ENCODE results near the gene FIGNL2. TPM values are rescaled to one million over a fixed set of nuclear protein-coding genes. Genes with fewer than 3 reads are reported as not detected.
"Not testable (repeated sequence)": the region's sequence is repeated elsewhere in the genome, so short reads cannot be mapped to it uniquely, and the experiment has no call there.

The FIGNL2 gene
- total RNA-seq, 1 donor = 0.81 TPM

DNA sequence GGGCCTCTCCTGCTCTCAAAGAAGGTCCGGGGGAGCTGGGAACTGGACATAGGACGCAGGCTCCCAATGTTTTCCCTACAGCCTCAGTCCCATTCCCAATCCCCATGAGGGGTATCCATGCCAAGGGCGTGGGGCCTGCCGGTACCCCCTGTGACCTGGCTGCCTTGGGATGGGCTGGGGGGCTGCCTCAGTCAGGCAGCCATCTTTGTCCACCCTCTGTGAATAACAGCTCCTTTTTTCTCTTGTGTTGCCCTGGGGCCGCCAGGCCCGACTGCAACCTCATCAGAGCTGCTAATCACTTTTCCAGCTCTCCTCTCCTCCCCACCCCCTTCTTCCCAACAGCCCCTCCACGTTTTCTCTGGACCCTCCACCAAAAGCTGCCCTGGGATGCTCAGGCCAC, 11.2 kb downstream of the FIGNL2 start:
- DNase-seq (ENCODE audit: low read depth in 2 of 3, low spot score in 2 of 3) = no peak

DNA sequence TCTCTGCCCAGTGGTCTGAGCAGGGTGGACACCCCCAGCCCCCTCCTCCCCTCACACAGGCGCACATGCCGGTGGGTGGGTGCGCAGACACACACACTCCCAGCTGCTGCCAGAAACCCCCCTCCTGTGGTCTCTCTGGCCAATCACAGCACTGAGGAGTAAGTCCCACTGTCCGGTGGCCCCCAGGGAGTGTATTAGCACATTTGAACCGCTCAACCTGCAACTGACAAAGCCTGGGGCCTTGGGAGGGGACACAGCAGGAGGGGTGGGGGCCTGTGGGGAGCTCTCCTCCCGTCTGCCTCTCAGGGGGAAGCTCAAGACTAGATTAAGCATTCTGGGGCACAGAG, 11.7 kb downstream of the FIGNL2 start:
- DNase-seq (ENCODE audit: low read depth in 2 of 3, low spot score in 2 of 3) = no peak

DNA sequence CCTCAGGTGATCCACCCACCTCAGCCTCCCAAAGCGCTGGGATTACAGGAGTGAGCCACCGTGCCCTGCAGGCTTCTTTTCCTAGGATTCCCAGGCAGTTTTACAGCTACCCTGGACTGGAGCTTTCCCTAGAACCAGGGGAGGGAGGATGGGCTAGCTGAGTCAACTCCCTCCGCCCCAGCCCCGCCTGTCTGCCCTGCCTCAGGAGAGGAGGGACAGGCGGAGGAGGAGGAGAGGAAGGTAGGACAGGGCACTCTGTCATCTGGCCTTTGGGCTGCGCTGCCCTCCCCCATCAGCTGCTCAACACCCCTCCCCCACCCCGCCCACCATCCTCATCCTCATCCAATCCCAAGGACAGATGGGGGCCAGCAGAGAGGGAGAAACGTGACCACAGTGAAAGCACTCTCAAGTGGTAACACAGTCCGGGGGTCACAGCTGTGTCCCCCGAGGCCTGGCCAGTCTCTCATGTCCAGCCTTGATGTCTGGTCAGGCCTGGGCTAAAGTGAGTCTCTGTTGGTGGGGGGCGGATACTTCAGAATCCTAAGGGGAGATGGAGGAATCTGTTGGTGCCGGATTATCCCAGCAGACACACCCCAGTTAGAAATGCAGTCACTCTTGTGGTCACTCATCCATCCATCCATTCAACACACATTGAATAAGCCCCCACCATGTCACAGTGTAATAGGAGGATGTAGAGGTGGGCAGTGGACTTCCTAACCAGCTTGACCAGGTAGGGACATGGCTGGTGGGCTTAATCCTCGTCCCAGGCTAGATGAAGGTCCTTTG, 12.3 kb downstream of the FIGNL2 start:
- no peak for DNase-seq (ENCODE audit: low read depth in 2 of 3, low spot score in 2 of 3)

DNA sequence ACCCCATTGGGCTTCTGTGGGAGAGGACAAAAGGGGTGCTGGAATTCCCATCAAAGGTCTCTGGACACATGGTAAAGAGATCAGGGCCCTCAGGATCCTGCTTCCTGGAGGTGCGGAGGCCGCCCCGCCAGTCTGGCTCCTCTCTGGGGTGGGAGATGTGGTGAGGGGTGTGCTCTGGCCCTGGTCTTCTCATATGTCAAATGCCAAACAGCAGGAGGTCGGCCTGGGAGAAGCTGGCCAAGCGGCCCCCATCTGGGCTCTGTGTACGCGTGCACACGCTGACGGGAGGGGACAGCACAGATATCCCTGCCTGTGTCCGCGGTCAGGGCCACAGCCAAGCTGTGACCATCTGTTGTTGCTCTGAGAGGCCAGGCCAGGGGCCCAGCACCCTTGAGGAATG, 14.1 kb downstream of the FIGNL2 start:
- DNase-seq (ENCODE audit: low read depth in 2 of 3, low spot score in 2 of 3) = no peak

DNA sequence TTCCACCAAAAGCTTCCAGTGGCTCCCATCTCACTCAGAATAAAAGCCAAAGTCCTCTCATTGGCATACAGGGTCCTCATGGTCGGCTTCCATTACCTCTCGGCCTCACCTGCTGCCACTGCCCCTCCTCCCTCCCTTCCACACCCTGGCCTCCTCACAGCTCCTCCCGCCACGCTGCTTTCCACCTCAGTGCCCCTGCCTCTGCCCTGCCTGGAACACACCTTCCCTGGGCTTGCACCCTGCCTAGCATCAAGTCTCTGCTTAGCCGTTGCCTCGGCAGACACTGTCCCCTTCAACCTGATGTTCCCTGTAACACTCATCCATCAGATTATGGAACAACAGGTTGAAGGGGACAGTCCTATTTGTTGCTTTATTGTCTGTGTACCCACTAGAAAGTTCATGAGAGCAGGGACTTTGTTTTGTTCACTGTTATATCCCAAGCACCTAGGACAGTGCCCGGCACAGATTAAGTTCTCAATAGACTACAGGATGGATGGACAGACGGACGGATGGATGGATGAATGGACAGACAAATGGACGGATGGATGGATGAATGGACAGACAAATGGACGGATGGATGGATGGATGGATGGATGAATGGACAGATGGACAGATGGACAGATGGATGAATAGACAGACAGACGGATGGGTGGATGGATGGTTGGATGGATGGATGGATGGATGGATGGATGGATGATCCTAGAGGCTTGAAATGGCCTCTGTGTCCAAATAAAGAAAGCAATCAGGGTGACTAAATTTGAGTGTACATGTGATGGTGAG, 14.9 kb downstream of the FIGNL2 start:
- no peak for DNase-seq (ENCODE audit: low read depth in 2 of 3, low spot score in 2 of 3)

DNA sequence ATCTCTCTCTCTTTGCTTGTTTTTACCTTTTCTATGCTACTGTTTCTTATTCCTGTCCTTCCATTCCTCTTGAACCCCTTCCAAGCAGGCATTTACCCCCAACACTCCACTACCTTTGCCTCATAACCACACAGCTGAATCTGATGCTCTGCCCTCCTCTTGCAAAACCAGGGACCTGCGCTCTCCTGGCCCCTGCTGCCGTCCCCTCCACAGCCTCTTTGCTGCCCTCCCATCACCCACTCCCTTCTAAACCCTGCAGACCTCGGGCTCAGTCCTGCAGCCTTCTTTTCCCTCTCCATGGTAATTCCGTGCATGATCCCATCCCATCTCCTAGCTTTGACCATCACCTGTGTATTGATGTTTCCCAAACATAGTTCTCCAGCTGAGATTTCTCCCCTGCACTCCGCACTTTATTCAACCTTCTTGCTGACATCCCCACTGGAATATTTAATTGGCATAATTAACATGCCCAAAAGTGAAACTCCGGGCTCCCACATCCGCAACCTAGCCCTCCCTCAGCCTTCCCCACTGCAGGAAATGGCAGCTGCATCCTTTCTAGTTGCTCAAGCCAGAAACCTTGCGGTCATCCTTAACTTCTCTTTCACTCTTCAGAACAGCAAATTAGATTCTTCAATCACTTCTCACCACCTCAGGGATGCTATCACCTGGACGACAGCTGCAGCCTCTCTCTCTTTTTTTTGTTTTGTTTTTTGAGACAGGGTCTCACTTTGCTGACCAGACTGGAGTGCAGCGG, 16.0 kb downstream of the FIGNL2 start:
- peak in 2 of 3 donors; percentile 76 to 91 for DNase-seq (ENCODE audit: low read depth in 2 of 3, low spot score in 2 of 3)

DNA sequence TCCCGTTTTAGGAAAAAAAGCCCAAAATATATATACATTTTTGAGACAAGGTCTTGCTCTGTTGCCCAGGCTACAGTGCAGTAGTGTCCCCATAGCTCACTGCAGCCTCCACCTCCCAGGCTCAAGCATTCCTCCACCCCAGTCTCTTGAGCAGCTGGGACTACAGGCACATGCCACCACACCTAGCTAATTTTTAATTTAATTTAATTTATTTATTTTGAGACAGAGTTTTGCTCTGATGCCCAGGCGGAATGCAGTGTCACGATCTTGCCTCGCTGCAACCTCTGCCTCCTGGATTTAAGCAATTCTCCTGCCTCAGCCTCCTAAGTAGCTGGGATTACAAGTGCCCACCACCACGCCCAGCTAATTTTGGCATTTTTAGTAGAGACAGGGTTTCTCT, 16.7 kb downstream of the FIGNL2 start:
- DNase-seq (ENCODE audit: low read depth in 2 of 3, low spot score in 2 of 3) = not testable (repeated sequence)

DNA sequence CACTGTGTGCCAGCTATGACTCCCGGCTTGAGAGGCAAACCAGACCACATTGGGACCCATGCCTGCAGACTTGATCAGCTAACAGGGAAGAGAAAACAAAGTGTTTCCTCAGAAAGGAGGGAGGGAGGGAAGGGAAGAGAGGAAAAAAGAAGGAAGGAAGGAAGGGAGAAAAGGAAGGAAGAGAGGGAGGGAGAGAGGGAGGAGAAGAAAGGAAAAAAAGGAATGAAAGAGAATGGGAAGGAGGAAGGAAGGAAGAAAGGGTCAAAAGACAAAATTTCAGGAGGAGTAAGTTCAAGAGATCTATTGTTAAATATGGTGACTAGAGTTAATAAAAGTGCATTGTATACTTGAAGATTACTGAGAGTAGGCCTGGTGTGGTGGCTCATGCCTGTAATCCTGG, 18.9 kb downstream of the FIGNL2 start:
- DNase-seq (ENCODE audit: low read depth in 2 of 3, low spot score in 2 of 3) = no peak

DNA sequence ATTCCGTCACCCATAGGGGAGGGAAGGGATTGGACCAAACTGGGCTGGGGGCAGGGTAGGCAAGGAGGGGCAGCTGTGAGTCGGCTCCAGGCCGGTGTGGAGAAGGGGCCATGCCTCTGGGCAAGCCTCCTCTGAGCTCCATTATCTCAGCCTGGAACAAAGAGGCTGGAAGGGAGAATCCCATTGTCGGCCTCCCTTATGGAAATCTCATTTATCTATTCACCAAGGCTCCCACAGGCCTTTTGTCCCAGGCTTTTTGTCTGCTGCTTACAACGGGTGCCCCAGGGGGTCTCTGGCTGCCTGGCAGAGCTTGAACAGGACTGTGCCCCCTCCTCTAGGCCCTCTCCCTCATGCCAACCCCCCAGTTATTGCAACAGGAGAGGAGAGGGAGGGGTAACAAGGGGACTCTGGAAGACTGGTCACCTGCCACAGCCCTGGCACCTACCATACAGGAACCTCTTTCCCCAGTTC, 19.5 kb downstream of the FIGNL2 start:
- DNase-seq (ENCODE audit: low read depth in 2 of 3, low spot score in 2 of 3) = no peak

DNA sequence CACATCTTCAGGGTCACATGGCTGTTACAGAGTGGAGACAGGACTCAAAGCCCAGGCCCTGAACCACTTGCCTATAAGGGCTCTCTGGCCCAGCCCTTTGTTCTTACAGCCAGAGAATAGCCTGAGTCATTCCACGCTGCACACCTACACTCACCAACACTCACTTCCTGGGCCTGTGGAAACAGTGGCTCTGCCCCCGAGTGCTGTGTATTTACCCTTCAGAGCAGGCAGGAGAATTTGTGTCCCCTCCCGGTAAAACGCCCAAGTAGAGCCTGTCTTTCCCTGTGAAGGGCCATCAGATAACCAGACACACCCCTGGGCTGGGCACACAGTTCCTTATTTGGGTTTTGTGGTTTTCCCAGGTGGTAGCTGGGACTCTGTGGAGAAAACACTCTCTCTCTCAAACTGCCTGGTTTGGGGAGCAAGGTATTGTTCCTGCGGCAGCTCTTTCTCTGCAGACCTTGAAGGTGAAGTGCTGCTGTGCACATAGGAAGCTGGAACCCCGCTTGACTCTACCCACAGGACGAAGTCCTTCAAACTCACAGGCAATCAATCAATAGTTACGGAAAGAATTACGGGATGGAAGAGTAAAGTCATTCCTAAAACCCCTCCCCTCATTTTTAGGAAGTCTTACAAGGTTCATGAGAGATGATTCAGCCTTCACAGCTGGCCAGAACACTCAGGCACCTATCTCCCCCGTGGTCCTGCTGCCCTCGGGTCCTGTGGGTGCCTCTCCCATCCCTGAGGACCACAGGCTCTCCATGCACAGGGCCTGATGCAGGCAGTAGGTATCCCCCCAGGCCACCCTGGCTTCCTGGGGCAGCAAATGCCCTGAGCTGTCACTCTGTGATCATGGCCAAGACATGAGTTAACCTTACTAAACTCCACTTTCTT, 20.3 kb downstream of the FIGNL2 start:
- DNase-seq (ENCODE audit: low read depth in 2 of 3, low spot score in 2 of 3) = peak in 2 of 3 donors; percentile 42 to 45

DNA sequence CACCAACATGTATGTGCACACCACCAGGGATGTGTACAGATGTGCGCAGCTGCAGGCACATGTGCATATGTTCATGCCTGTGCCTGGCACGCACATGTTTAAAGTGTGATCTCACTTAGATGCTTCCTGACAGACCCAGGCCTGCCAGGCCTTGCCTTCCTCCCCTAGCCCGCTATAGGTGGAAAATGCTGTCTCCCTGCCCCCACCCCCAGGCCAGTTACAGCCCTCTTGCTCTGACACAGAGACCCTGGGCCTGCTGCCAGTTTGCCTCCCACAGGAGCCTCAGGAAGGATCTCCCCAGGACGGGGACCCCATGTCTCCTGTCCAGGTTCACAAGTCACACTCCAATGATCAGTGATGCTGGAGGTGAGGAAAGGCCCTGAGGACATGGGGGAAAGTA, 21.6 kb downstream of the FIGNL2 start:
- DNase-seq (ENCODE audit: low read depth in 2 of 3, low spot score in 2 of 3) = no peak

DNA sequence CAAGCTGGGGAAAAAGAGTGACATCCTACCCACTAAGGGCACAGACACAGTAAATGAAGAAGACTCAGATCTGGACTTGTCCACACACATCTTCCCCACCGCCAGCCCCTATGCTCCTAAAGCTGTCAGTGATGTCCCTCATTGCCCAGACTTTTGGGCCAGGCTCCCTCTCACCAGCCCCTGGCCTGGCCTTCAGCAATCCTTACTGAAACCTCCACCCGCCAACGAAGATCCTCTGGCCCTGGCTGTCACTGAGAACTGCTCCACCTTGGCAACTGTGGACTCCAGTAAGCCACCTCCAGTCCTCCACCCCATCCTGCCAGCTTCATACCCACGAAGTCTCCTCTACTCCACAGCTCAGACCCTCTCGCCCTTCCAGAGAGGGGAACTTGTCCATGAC, 23.3 kb downstream of the FIGNL2 start:
- no peak for DNase-seq (ENCODE audit: low read depth in 2 of 3, low spot score in 2 of 3)

DNA sequence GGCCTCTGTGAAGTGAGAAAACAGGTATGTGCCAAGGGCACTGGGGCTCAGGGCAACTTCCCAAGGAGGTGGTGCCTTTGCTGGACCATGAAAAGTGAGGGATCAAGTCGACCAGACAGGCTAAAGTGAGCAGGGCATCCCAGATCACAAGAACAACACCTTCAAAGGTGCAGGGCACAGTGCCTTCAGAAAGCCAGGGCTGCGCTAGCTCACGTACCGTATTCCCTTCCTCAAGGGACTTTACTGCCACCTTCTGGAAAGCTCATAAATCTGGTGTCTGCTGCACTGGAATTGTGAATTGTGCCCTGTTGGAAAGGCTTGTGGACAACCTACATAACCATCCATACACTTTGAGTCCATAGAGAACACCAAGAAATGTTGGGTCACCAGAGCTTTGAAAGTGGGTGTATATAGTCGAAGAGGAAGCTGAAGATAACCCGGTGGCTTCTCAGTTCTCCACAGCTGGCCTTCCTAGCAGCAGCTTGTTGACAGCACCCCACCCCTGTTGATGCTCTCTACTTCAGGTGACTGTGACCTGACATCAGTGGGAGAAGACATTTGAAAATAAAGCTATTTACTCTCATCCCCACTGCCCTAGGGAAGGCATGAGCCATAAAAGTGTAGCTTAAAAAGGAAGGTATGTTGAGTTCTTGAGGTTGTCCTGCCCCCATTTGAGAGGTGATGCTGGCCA, 24.5 kb downstream of the FIGNL2 start:
- DNase-seq (ENCODE audit: low read depth in 2 of 3, low spot score in 2 of 3) = peak in 2 of 3 donors; percentile 49 to 65

DNA sequence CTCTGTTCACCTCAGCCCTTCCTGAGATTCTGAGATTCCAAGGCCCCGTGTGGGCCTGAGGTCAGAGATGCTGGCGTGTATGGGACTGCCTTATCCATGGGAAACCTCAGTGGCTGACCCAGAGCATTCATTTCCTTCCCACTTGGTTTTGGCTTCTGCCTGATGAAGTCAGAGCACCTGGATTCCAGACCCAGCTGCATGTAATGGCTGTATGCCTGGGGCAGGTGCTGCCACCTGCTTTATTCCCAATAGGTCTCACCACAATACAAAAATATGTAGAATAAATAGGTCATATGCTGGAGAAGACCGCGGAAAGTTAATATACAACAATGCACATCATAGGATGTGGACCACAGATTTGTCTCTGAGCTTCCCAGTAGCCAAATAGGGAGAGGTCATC, 25.6 kb downstream of the FIGNL2 start:
- no peak for DNase-seq (ENCODE audit: low read depth in 2 of 3, low spot score in 2 of 3)

DNA sequence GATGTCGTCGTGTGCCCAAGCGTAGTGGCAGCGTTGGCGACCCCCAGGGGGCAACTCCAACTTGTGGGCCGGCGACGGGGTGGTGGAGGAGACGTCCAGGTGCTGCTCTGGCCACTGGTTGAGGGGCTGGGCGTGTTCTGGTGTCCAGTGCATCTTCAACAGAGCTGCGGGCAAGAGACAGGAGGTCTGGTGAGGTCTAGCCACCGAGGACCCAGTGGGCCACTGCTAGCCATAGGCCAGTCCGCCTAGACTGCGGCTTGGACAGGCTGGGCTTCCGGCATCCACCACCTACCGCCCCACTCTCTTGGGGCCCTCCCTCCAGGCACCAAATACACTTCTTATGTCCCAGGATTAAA, 26.3 kb downstream of the FIGNL2 start:
- DNase-seq (ENCODE audit: low read depth in 2 of 3, low spot score in 2 of 3) = no peak

DNA sequence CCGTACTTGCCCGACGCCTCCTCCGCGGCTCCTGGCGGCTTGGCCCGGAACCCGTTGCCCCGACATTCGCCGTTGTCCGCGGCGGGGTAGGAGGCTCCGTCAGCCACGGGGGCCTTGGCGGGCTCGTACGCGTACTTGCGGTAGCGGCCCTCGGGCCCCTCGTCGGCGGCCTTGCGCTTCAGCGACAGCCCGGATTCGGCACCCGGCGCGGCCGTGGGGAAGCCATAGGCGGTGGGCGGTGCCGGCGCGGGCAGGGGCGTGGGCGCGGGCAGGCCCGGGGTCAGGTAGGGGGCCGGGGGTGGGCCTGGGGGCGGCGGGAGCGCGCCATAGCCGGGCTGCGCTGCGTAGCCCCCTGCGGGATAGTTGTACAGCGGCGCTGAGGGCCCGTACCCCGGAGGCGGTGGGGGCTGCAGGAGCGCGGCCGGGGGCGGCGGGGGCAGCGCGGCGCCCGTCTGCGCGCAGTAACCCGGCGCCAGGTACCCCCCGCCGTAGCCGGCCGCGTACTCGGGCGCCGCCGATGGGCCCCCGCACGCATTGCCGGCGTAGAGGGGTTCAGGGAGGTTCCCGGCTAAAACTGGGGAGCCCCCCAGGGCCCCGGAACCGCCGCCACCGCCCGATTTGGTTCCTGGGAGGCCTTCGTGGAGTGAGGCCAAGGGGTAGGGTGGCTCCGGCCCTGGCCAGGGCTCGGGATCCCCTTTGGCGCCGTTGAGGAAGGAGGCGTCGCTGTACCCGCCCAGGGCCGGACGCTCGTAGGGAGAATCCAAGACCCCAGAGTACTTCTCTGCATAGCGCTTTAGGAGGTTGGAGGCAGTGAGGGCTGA, 26.9 kb downstream of the FIGNL2 start:
- peak in 2 of 3 donors; percentile 39 to 48 for DNase-seq (ENCODE audit: low read depth in 2 of 3, low spot score in 2 of 3)

DNA sequence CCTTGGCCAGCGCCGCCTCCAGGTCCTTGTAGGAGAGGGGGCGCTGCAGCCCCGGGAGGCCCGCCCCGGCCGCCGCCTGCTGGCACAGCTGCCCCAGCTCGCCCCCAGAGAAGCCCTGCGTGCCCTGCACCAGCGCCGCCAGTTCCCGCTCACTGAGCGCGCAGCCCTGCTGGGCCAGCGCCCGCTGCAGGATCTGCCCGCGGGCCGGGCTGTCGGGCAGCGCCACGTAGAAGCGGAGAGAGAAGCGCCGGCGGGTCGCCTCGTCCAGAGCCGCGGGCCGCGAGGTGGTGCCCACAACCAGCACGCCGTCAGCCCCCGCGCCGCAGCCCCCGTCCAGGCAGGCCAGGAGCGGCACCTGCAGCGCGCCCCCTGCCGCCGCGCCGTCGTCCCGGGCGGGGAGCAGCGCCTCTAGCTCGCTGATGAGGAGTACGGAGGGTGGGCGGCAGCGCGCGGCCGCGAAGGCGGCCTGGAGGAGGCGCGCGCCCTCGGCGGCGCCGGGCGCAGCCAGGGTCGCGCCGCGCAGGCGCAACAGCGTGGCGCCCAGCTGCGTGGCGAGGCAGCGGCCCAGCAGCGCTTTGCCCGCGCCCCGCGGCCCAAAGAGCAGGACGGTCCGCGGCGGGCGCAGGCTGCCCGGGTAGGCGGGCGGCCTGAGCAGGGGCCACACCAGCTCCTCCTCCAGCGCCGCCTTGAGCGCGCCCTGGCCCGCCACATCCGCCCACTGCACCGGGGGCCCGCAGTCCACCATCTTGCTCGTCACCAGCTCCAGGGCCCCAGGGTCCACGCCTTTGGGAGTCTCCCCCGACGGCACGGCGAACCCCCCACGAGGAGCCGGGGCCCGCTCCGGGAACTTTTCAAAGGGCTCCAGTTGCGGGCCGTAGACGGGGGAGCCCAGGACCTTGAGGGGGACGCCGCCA, 27.7 kb downstream of the FIGNL2 start:
- DNase-seq (ENCODE audit: low read depth in 2 of 3, low spot score in 2 of 3) = peak; percentile 65 to 87 (median 85)

Measured in hematopoietic multipotent progenitor cell (in vitro differentiated cells).